Fibroblast of upper back skin (primary cell): ENCODE measurements around the gene OR2K2.
A peak's percentile ranks its signal among the peaks of the same experiment; 100 is the strongest.
"Not testable (repeated sequence)": the region's sequence is repeated elsewhere in the genome, so short reads cannot be mapped to it uniquely, and the experiment has no call there.

Source experiments
- DNase-seq: peaks from one replicate; pipeline ENCODE4 v3.0.0-alpha.2; 2013

The OR2K2 gene

DNA sequence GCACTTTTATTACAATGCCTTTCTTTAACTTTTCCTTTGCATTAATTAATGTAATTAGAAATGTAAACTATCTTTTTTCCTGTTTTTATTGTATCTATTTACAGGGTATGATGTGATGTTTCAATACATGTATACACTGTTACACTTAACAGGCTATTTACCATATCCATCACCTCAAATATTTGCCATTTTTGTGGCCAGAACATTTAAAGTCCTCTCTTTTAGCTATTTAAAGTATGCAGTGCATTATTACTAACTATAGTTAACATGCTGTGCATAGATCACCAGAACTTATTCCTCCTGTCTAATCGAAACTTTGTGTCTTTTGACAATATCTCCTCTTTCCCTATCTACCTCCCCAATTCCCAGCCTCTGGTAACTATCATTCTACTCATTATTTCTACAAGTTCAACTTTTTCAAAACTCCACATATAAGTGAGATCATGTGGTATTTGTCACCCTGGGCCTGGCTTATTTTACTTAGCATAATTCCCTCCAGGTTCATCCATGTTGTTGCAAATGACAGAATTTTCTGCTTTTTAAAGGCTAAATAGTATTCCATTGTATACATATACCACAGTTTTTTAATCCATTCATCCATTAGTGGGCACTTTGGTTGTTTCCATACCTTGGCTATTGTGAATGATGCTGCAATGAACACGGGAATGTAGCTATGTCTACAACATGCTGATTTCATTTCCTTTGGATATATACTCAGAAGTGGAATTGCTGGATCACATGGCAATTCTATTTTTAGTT lies 32.8 kb downstream of the OR2K2 start:
- peak; percentile 71 for DNase-seq

DNA sequence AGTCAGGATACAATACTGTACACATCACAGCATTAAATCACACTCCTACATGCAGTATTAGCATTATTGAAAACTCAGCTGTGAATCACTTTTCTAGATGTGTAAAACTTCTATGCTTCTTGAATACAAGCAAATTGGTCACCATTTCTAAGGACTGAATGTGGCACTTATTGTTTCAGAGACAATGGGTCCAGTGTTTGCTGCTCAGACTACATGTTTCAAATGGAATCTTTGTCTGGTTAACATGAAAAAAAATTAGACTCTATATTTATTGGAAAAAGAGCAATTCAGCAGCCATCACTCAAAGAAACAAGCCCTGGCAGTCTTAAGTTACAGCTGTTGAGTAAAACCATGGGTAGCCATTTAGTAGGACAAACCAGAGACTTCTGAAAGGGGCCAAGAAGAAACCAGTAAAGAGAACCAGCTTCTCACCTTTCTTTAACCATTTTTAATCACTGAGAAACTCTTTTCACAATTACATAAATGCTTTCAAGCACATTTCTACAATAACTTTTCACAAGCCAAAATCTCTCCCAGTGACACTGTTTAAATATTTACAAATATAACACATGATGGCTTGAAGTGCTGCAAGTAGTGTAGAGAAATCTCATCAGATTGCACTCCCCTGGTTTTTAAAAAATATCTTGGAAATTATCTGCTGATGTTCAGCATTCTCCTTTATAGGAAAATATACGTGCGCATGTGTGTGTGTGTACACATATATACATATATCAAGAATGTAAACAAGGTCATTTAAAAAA lies 35.2 kb downstream of the OR2K2 start:
- no peak for DNase-seq

- peak; percentile 92 for DNase-seq
Observed at GRCh38 chr9:111287127-111287526, 42.9 kb downstream of the OR2K2 start.

DNA sequence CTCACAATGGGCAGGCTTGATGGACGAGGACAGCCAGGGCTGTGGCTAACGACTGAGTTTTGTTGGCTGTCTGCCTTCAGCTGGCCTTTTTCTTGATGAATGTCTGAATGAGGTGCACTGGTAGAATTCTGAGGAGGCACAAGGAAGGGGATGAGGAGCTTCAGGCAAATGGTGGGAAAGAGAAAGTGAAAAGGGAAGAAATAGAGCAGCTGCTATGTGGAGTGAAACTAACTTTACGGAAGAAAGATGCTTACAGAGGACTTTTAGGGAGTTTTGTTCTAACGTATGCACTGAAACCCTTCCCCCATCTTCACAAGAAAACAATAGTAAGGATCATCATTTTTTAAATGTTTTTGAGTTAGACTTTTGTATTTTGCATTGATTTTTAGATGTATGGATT lies 45.3 kb downstream of the OR2K2 start:
- DNase-seq: no peak

DNA sequence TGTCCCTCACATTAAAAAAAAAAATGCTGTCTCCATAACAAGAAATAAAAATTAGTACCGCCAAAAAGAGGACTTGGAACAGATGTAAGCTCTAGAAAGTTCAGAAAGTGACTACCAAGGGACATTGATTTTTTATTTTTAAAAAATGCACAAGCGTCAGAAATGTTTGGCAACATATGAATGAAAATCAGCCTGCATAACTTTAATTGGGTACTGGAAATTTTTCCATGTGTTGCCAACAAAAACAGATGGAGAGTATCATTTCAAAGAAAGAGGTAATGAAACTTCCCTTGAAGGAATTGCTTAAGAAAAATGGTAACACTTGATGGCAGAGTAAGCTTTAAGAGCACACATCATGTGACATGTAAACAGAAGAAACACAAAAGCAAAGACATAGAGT lies 47.2 kb downstream of the OR2K2 start:
- DNase-seq: no peak

GRCh38 chr9:111280795-111281194 lies 49.2 kb downstream of the OR2K2 start:
- DNase-seq: not testable (repeated sequence)
